ENCODE measurements around the gene HLX. TPM values are rescaled to one million over a fixed set of nuclear protein-coding genes. Genes with fewer than 3 reads are reported as not detected.

Gene HLX
- total and polyA plus RNA-seq, 11 donors: 3.3 to 14.8 (median 6.7) TPM

DNA sequence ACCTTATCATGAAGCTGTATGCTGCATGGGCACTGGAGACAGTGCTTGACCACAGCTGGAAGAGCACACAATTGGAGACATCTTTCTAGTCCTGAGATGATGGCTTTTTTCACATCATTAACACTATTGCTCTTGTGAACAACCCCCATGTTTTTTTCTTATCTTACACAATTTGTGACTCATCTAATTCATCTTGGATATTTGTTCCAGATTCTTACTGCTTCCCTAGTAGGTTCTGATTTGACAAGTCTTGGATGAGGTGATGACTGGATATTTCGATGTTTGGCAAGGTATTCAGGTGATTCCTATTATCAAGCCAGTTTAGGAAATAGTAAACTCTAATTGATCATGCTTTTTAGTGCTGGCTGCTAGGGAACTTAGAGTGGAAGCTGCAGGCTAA lies 23.7 kb downstream of the HLX start:
- H3K36me3 ChIP-seq: no peaks in the 10 kb centered on the region
- DNase-seq: no peak
- intact Hi-C loops (cut with DNase I): loop anchor here in 9 of 10 donors (10.0 kb wide), 5 partner anchors 92 to 532 kb away; no protein-coding TSS in a partner anchor
- H3K27me3 ChIP-seq: peaks cover 0 to 5% (median 0%) of the 10 kb centered on the region in 9 donors
- H3K4me1 ChIP-seq: peaks cover 0 to 6% (median 0%) of the 10 kb centered on the region in 12 donors
- H3K9me3 ChIP-seq: no peaks in the 10 kb centered on the region
- H3K27ac ChIP-seq: no peak overlapping the region
- TF ChIP-seq CTCF (IDR thresholded peaks at IDR 0.05): no peak
- no peak for TF ChIP-seq POLR2A (IDR thresholded peaks at IDR 0.05)
- ATAC-seq: no peak
- no peak overlapping the region for H3K4me3 ChIP-seq
- 91 to 97% (median 95%) methylated on average over 1 of the region's 1 CpG for WGBS, 4 donors

- peaks cover 0 to 8% (median 0%) of the 10 kb centered on the region in 12 donors for H3K4me1 ChIP-seq
- TF ChIP-seq CTCF (IDR thresholded peaks at IDR 0.05) (no peak), POLR2A (IDR thresholded peaks at IDR 0.05) (no peak)
- DNase-seq (no peak), ATAC-seq (no peak)
- H3K27me3 ChIP-seq: peaks cover 0 to 5% (median 0%) of the 10 kb centered on the region in 9 donors
- no peak overlapping the region for H3K4me3 ChIP-seq
- no peaks in the 10 kb centered on the region for H3K36me3 ChIP-seq
- no peak overlapping the region for H3K27ac ChIP-seq
- 69 to 79% (median 73%) methylated on average over 3 of the region's 3 CpGs for WGBS, 4 donors
- no peaks in the 10 kb centered on the region for H3K9me3 ChIP-seq
- intact Hi-C loops (cut with DNase I): loop anchor here in 9 of 10 donors (5.0 to 10.0 kb wide), 6 partner anchors 90 to 530 kb away; no protein-coding TSS in a partner anchor
These were observed 25.6 kb downstream of the HLX start for GRCh38 chr1:220904876-220905275.

GRCh38 chr1:220905650-220906560 lies 26.7 kb downstream of the HLX start:
- Histone ChIP-seq H3K4me3 (no peak overlapping the region), H3K36me3 (no peaks in the 10 kb centered on the region), H3K9me3 (no peaks in the 10 kb centered on the region), H3K4me1 (peaks cover 0 to 8% (median 0%) of the 10 kb centered on the region in 12 donors), H3K27ac (no peak overlapping the region), H3K27me3 (peaks cover 0 to 2% (median 0%) of the 10 kb centered on the region in 9 donors)
- TF ChIP-seq CTCF (IDR thresholded peaks at IDR 0.05) (no peak), POLR2A (IDR thresholded peaks at IDR 0.05) (no peak)
- WGBS, 4 donors: 78 to 81% (median 78%) methylated on average over 5 of the region's 5 CpGs
- intact Hi-C loops (cut with DNase I): loop anchor here in 9 of 10 donors (5.0 to 10.0 kb wide), 6 partner anchors 89 to 529 kb away; no protein-coding TSS in a partner anchor
- DNase-seq (no peak), ATAC-seq (no peak)
